Measurements from ENCODE around the gene SDK1.

The SDK1 gene

GRCh38 chr7:4145576-4145975 is 844.5 kb downstream of the SDK1 start:
- H2AFZ ChIP-seq (ENCODE audit: low read depth, low read length): no peak overlapping the region
- H3K27me3 ChIP-seq (ENCODE audit: insufficient read depth, low read length, poor library complexity): no peaks in the 10 kb centered on the region
- H3K27ac ChIP-seq (ENCODE audit: low read length): no peak overlapping the region
- no peak overlapping the region for H3K4me2 ChIP-seq (ENCODE audit: insufficient read depth, low read length)
- H3K79me2 ChIP-seq (ENCODE audit: insufficient read depth, low read length): no peaks in the 10 kb centered on the region
- ATAC-seq (ENCODE audit: insufficient read depth, low read depth) (no peak), DNase-seq (no peak)
- TF ChIP-seq EZH2 (IDR thresholded peaks at IDR 0.05; ENCODE audit: borderline replicate concordance, low read depth, low read length, severe bottlenecking): no peak
- TF ChIP-seq, protein P1, sequence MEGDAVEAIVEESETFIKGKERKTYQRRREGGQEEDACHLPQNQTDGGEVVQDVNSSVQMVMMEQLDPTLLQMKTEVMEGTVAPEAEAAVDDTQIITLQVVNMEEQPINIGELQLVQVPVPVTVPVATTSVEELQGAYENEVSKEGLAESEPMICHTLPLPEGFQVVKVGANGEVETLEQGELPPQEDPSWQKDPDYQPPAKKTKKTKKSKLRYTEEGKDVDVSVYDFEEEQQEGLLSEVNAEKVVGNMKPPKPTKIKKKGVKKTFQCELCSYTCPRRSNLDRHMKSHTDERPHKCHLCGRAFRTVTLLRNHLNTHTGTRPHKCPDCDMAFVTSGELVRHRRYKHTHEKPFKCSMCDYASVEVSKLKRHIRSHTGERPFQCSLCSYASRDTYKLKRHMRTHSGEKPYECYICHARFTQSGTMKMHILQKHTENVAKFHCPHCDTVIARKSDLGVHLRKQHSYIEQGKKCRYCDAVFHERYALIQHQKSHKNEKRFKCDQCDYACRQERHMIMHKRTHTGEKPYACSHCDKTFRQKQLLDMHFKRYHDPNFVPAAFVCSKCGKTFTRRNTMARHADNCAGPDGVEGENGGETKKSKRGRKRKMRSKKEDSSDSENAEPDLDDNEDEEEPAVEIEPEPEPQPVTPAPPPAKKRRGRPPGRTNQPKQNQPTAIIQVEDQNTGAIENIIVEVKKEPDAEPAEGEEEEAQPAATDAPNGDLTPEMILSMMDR (IDR thresholded peaks at IDR 0.05; ENCODE audit: borderline replicate concordance, extremely low read depth, low read length, poor library complexity, severe bottlenecking): no peak
- no peaks in the 10 kb centered on the region for H3K36me3 ChIP-seq (ENCODE audit: insufficient read depth, low read length)
- H3K4me3 ChIP-seq (ENCODE audit: low read depth in 1 of 2, low read length in 2 of 2): no peak overlapping the region
- no peak overlapping the region for H3K9ac ChIP-seq (ENCODE audit: low read depth, low read length)
- no peaks in the 10 kb centered on the region; the same call in 1 of the 2 replicates for H4K20me1 ChIP-seq (ENCODE audit: insufficient read depth, low read length)
- H3K9me3 ChIP-seq (ENCODE audit: insufficient read depth, low read length, severe bottlenecking): no peaks in the 10 kb centered on the region
- H3K4me1 ChIP-seq (ENCODE audit: insufficient read depth, low read length): no peaks in the 10 kb centered on the region

- no peak for DNase-seq
- Histone ChIP-seq H3K4me1 (ENCODE audit: insufficient read depth, low read length) (no peaks in the 10 kb centered on the region), H3K79me2 (ENCODE audit: insufficient read depth, low read length) (no peaks in the 10 kb centered on the region), H4K20me1 (ENCODE audit: insufficient read depth, low read length) (no peaks in the 10 kb centered on the region; the same call in 1 of the 2 replicates), H3K9me3 (ENCODE audit: insufficient read depth, low read length, severe bottlenecking) (no peaks in the 10 kb centered on the region), H3K27ac (ENCODE audit: low read length) (no peak overlapping the region), H3K36me3 (ENCODE audit: insufficient read depth, low read length) (no peaks in the 10 kb centered on the region), H3K4me3 (ENCODE audit: low read depth in 1 of 2, low read length in 2 of 2) (no peak overlapping the region), H3K4me2 (ENCODE audit: insufficient read depth, low read length) (no peak overlapping the region), H2AFZ (ENCODE audit: low read depth, low read length) (no peak overlapping the region), H3K27me3 (ENCODE audit: insufficient read depth, low read length, poor library complexity) (no peaks in the 10 kb centered on the region), H3K9ac (ENCODE audit: low read depth, low read length) (no peak overlapping the region)
- no peak for ATAC-seq (ENCODE audit: insufficient read depth, low read depth)
- TF ChIP-seq, protein P1 (IDR thresholded peaks at IDR 0.05; ENCODE audit: borderline replicate concordance, extremely low read depth, low read length, poor library complexity, severe bottlenecking): no peak
- no peak for TF ChIP-seq EZH2 (IDR thresholded peaks at IDR 0.05; ENCODE audit: borderline replicate concordance, low read depth, low read length, severe bottlenecking)
Measured at GRCh38 chr7:4147926-4148620, 847.0 kb downstream of the SDK1 start.

- TF ChIP-seq, protein P1 (IDR thresholded peaks at IDR 0.05; ENCODE audit: borderline replicate concordance, extremely low read depth, low read length, poor library complexity, severe bottlenecking): no peak
- TF ChIP-seq EZH2 (IDR thresholded peaks at IDR 0.05; ENCODE audit: borderline replicate concordance, low read depth, low read length, severe bottlenecking): no peak
- H3K27me3 ChIP-seq (ENCODE audit: insufficient read depth, low read length, poor library complexity): no peaks in the 10 kb centered on the region
- DNase-seq: no peak
- no peak overlapping the region for H2AFZ ChIP-seq (ENCODE audit: low read depth, low read length)
- H3K4me3 ChIP-seq (ENCODE audit: low read depth in 1 of 2, low read length in 2 of 2): no peak overlapping the region
- ATAC-seq (ENCODE audit: insufficient read depth, low read depth): no peak
- H3K36me3 ChIP-seq (ENCODE audit: insufficient read depth, low read length): no peaks in the 10 kb centered on the region
- H3K4me2 ChIP-seq (ENCODE audit: insufficient read depth, low read length): no peak overlapping the region
- no peaks in the 10 kb centered on the region for H3K79me2 ChIP-seq (ENCODE audit: insufficient read depth, low read length)
- H3K4me1 ChIP-seq (ENCODE audit: insufficient read depth, low read length): no peaks in the 10 kb centered on the region
- no peak overlapping the region for H3K27ac ChIP-seq (ENCODE audit: low read length)
- H4K20me1 ChIP-seq (ENCODE audit: insufficient read depth, low read length): no peaks in the 10 kb centered on the region; the same call in 1 of the 2 replicates
- H3K9me3 ChIP-seq (ENCODE audit: insufficient read depth, low read length, severe bottlenecking): no peaks in the 10 kb centered on the region
- H3K9ac ChIP-seq (ENCODE audit: low read depth, low read length): no peak overlapping the region
Measured at GRCh38 chr7:4149236-4149635, 848.2 kb downstream of the SDK1 start.
